HepG2 (cell line): ENCODE measurements around the gene TNFRSF13B. TPM values are rescaled to one million over a fixed set of nuclear protein-coding genes. Genes with fewer than 3 reads are reported as not detected.
A peak's percentile ranks its signal among the peaks of the same experiment; 100 is the strongest.

Experiments
- ARNTL ChIP-seq: sonication (generic); formaldehyde crosslinking; IDR thresholded peaks from 2 replicates; pipeline ENCODE4 v1.4.0; 2020; ENCODE audit warnings: mild to moderate bottlenecking, missing genetic modification reagents
- BHLHE40 ChIP-seq: IDR thresholded peaks from 2 replicates; pipeline ENCODE4 v1.6.1; 2011; ENCODE audit warnings: low read length, improper control_type of control experiment
- ELK4 ChIP-seq: sonication (generic); formaldehyde crosslinking; IDR thresholded peaks from 2 replicates; pipeline ENCODE4 v1.9.0; 2021; ENCODE audit warnings: missing genetic modification reagents, borderline replicate concordance
- ETV5 ChIP-seq: IDR thresholded peaks from 2 replicates; pipeline ENCODE4 v1.6.1; 2018; ENCODE audit warnings: missing biosample characterization, missing genetic modification reagents, inconsistent platforms, borderline replicate concordance
- GLI4 ChIP-seq: sonication (generic); formaldehyde crosslinking; IDR thresholded peaks from 2 replicates; pipeline ENCODE4 v1.5.1; 2020; ENCODE audit warnings: missing genetic modification reagents, mild to moderate bottlenecking, moderate library complexity, borderline replicate concordance
- HNRNPUL1 ChIP-seq: fragments of 200-400 bp; formaldehyde crosslinking; IDR thresholded peaks from 2 replicates; pipeline ENCODE4 v1.6.1; 2017; ENCODE audit warnings: low read depth, mild to moderate bottlenecking, low read length, moderate library complexity
- KDM6A ChIP-seq: IDR thresholded peaks from 2 replicates; pipeline ENCODE4 v1.6.1; 2016; ENCODE audit warnings: low read depth
- MAZ ChIP-seq, 2 experiments: sonication (generic) in 1 of 2; formaldehyde crosslinking in 1 of 2; IDR thresholded peaks; 2 replicates each; pipeline versions ENCODE4 v1.5.0 to v1.6.1; 2012 to 2020; ENCODE audit warnings: low read depth in 2 of 2, mild to moderate bottlenecking in 2 of 2, borderline replicate concordance in 1 of 2, improper control_type of control experiment in 1 of 2, low read length in 1 of 2, missing genetic modification reagents in 1 of 2, moderate library complexity in 1 of 2
- MED13 ChIP-seq: sonication (generic); formaldehyde crosslinking; IDR thresholded peaks from 2 replicates; pipeline ENCODE4 v1.5.0; 2020; ENCODE audit warnings: missing genetic modification reagents
- PAF1 ChIP-seq: IDR thresholded peaks from 2 replicates; pipeline ENCODE4 v1.6.1; 2016; ENCODE audit warnings: missing genetic modification reagents, missing compliant biosample characterization
- REXO4 ChIP-seq: sonication (generic); formaldehyde crosslinking; IDR thresholded peaks from 2 replicates; pipeline ENCODE4 v1.8.0; 2022; ENCODE audit warnings: missing genetic modification reagents, mild to moderate bottlenecking, borderline replicate concordance
- RXRA ChIP-seq: sonication (generic); formaldehyde crosslinking; IDR thresholded peaks from 2 replicates; pipeline ENCODE4 v1.5.1; 2020; ENCODE audit warnings: missing genetic modification reagents
- SOX5 ChIP-seq: IDR thresholded peaks from 2 replicates; pipeline ENCODE4 v1.6.1; 2016; ENCODE audit warnings: borderline replicate concordance
- SP2 ChIP-seq: sonication (generic); formaldehyde crosslinking; IDR thresholded peaks from 2 replicates; pipeline ENCODE4 v1.5.1; 2020; ENCODE audit warnings: mild to moderate bottlenecking, missing genetic modification reagents
- ZBTB39 ChIP-seq: sonication (generic); formaldehyde crosslinking; IDR thresholded peaks from 2 replicates; pipeline ENCODE4 v1.5.0; 2020; ENCODE audit warnings: missing genetic modification reagents
- ZNF263 ChIP-seq: sonication (generic); formaldehyde crosslinking; IDR thresholded peaks from 2 replicates; pipeline ENCODE4 v1.4.0; 2020; ENCODE audit warnings: missing genetic modification reagents
- ZNF280B ChIP-seq: sonication (generic); formaldehyde crosslinking; IDR thresholded peaks from 2 replicates; pipeline ENCODE4 v1.5.0; 2020; ENCODE audit warnings: missing genetic modification reagents, mild to moderate bottlenecking, borderline replicate concordance
- ZNF512 ChIP-seq: sonication (generic); formaldehyde crosslinking; IDR thresholded peaks from 2 replicates; pipeline ENCODE4 v1.4.0; 2020; ENCODE audit warnings: mild to moderate bottlenecking, missing genetic modification reagents
- ZNF710 ChIP-seq: sonication (generic); formaldehyde crosslinking; IDR thresholded peaks from 2 replicates; pipeline ENCODE4 v1.5.0; 2020; ENCODE audit warnings: mild to moderate bottlenecking, missing genetic modification reagents, borderline replicate concordance
- ZNF883 ChIP-seq: sonication (generic); formaldehyde crosslinking; IDR thresholded peaks from 2 replicates; pipeline ENCODE4 v1.5.1; 2020; ENCODE audit warnings: mild to moderate bottlenecking, missing genetic modification reagents; ENCODE audit errors: not compliant biosample characterization
- ZSCAN20 ChIP-seq: sonication (generic); formaldehyde crosslinking; IDR thresholded peaks from 2 replicates; pipeline ENCODE4 v1.4.0; 2020; ENCODE audit warnings: missing genetic modification reagents, mild to moderate bottlenecking, borderline replicate concordance
- polyA plus RNA-seq, 8 experiments: library from polyadenylated mRNA; depleted of rRNA in 3 of 8; stranded (reverse) in 7 of 8; unstranded in 1 of 8; fragments of >200 nt; fragmentation: Illumina TruSeq in 4 of 8; extraction: Trizol in 4 of 8; gene quantifications; 2 replicates each; pipeline versions ENCODE4 v1.2.1 to v1.2.3, GENCODE V29; 2011 to 2016; ENCODE audit warnings: low read depth in 4 of 8, missing spikeins in 1 of 8, mixed read lengths in 1 of 8; ENCODE audit not compliant: insufficient read depth in 1 of 8
- total RNA-seq, 5 experiments: library from RNA; depleted of rRNA; stranded (reverse); fragments of >200 nt; fragmentation: Illumina TruSeq; extraction: Trizol; gene quantifications; 2 replicates each; pipeline ENCODE4 v1.2.3, GENCODE V29; 2016; ENCODE audit warnings: low read depth in 1 of 5

The TNFRSF13B gene
- total and polyA plus RNA-seq, 2 of the 13 experiments (the other 11 are each of a cell fraction or from before 2014, with no cell fraction given): not detected

- TF ChIP-seq MAZ (IDR thresholded peaks at IDR 0.05; ENCODE audit: borderline replicate concordance, low read depth, low read length): 0 out of 2 replicates have a peak, but pooled peaks have one; percentile 31
- no peak for TF ChIP-seq MAZ (CRISPR knock-in tag; IDR thresholded peaks at IDR 0.05; ENCODE audit: low read depth)
- TF ChIP-seq KDM6A (CRISPR knock-in tag): no peak
- peak; percentile 58; the same call in 1 of the 2 replicates for TF ChIP-seq ARNTL (CRISPR knock-in tag)
- TF ChIP-seq ZNF263 (CRISPR knock-in tag): peak; percentile 67; the same call in 1 of the 2 replicates
- no peak for TF ChIP-seq ZBTB39 (CRISPR knock-in tag)
- peak; percentile 13; the same call in 1 of the 2 replicates for TF ChIP-seq ETV5 (CRISPR knock-in tag)
- 0 out of 2 replicates have a peak, but pooled peaks have one; percentile 7 for TF ChIP-seq SOX5
- TF ChIP-seq ZNF710 (CRISPR knock-in tag): no peak
- TF ChIP-seq GLI4 (CRISPR knock-in tag): no peak
- TF ChIP-seq MED13 (CRISPR knock-in tag): no peak
- no peak for TF ChIP-seq RXRA (CRISPR knock-in tag)
- 0 out of 2 replicates have a peak, but pooled peaks have one; percentile 14 for TF ChIP-seq BHLHE40
- TF ChIP-seq REXO4 (CRISPR knock-in tag): no peak
- no peak for TF ChIP-seq ELK4 (CRISPR knock-in tag)
- no peak for TF ChIP-seq ZNF883 (CRISPR knock-in tag)
- TF ChIP-seq ZSCAN20 (CRISPR knock-in tag): no peak
- TF ChIP-seq ZNF280B (CRISPR knock-in tag): no peak
- no peak for TF ChIP-seq SP2 (CRISPR knock-in tag)
- no peak for TF ChIP-seq HNRNPUL1
- TF ChIP-seq PAF1 (CRISPR knock-in tag): no peak
- no peak for TF ChIP-seq ZNF512
These were observed 30.1 kb upstream of the TNFRSF13B start (continued) for GRCh38 chr17:17001874-17002520.
